Brain pericyte (primary cell): Measurements from ENCODE around the gene MEGF11.

Source experiments
- DNase-seq: peaks from one replicate; pipeline ENCODE4 v3.0.0-alpha.2; 2012; ENCODE audit warnings: low read depth, low spot score

The MEGF11 gene

GRCh38 chr15:66032006-66032405 lies 221.5 kb downstream of the MEGF11 start:
- DNase-seq, result no peak

GRCh38 chr15:66030650-66031049 lies 222.9 kb downstream of the MEGF11 start:
- no peak for DNase-seq

- no peak for DNase-seq
Observed at GRCh38 chr15:66029650-66030049, 223.9 kb downstream of the MEGF11 start.

GRCh38 chr15:66027268-66027805 lies 226.2 kb downstream of the MEGF11 start:
- DNase-seq, result no peak

GRCh38 chr15:66025972-66026371 lies 227.6 kb downstream of the MEGF11 start:
- DNase-seq, result no peak

- DNase-seq, result no peak
Observed at GRCh38 chr15:66025015-66025452, 228.5 kb downstream of the MEGF11 start.

GRCh38 chr15:66024116-66024515 lies 229.4 kb downstream of the MEGF11 start:
- DNase-seq, result no peak

- DNase-seq, result no peak
Observed at GRCh38 chr15:66023311-66023972, 230.1 kb downstream of the MEGF11 start.

- DNase-seq, result no peak
Observed at GRCh38 chr15:66022163-66022525, 231.4 kb downstream of the MEGF11 start.

- no peak for DNase-seq
Observed at GRCh38 chr15:66021496-66022162, 231.9 kb downstream of the MEGF11 start.

- DNase-seq, result no peak
Observed at GRCh38 chr15:66019826-66020398, 233.6 kb downstream of the MEGF11 start.

GRCh38 chr15:66019368-66019767 lies 234.2 kb downstream of the MEGF11 start:
- no peak for DNase-seq

- DNase-seq, result no peak
Observed at GRCh38 chr15:66018488-66018797, 235.1 kb downstream of the MEGF11 start.

GRCh38 chr15:66017792-66018487 lies 235.6 kb downstream of the MEGF11 start:
- no peak for DNase-seq

GRCh38 chr15:66017000-66017399 lies 236.6 kb downstream of the MEGF11 start:
- DNase-seq, result no peak

- no peak for DNase-seq
Observed at GRCh38 chr15:66016199-66016598, 237.4 kb downstream of the MEGF11 start.

GRCh38 chr15:66014635-66015182 lies 238.8 kb downstream of the MEGF11 start:
- DNase-seq, result no peak

GRCh38 chr15:66014022-66014421 lies 239.5 kb downstream of the MEGF11 start:
- DNase-seq, result no peak

GRCh38 chr15:66008940-66009562 lies 244.5 kb downstream of the MEGF11 start:
- no peak for DNase-seq

- no peak for DNase-seq
Observed at GRCh38 chr15:66007663-66008262, 245.8 kb downstream of the MEGF11 start.

GRCh38 chr15:66006986-66007385 lies 246.6 kb downstream of the MEGF11 start:
- no peak for DNase-seq
